Stimulated activated naive CD8-positive, alpha-beta T cell treated with anti-CD3 and anti-CD28 coated beads, Interleukin-15, amount 100 ng/mL, for 72 hours (primary cell): ENCODE measurements around the gene EIF4EBP3.

Experiments used
- ATAC-seq: fragments of 150-1000 bp; cut with Tn5 transposase; 2 replicates; pipeline ENCODE4 v1.10.0; 2021; ENCODE audit warnings: mild to moderate bottlenecking, moderate library complexity
- DNase-seq, 2 donors: peaks; one replicate each; pipeline ENCODE4 v3.0.0; 2021 to 2022
- H3K27ac Mint-ChIP-seq, 2 donors: one replicate each; pipeline ENCODE4 v1.8.0; 2022; ENCODE audit warnings: mild to moderate bottlenecking in 2 of 2, mixed read lengths in 2 of 2, moderate library complexity in 2 of 2
- H3K27me3 Mint-ChIP-seq: one replicate; pipeline ENCODE4 v1.8.0; 2022; ENCODE audit warnings: mixed read lengths
- H3K4me1 Mint-ChIP-seq: one replicate; pipeline ENCODE4 v1.8.0; 2022; ENCODE audit warnings: mild to moderate bottlenecking, mixed read lengths
- H3K4me3 Mint-ChIP-seq, 2 donors: one replicate each; pipeline ENCODE4 v1.8.0; 2022; ENCODE audit warnings: mild to moderate bottlenecking in 2 of 2, mixed read lengths in 2 of 2, moderate library complexity in 1 of 2
- H3K9me3 Mint-ChIP-seq, 2 donors: one replicate each; pipeline ENCODE4 v1.8.0; 2022; ENCODE audit warnings: mixed read lengths in 2 of 2

EIF4EBP3 gene

GRCh38 chr5:140547508-140548299 is at the start of gene EIF4EBP3:
Gene EIF4EBP3 (plus strand): TSS chr5:140547662. CDS start chr5:140547738, 76 bp downstream.
- Mint-ChIP-seq H3K4me1 (peaks cover 53% of the 10 kb centered on the region), H3K27me3 (no peaks in the 10 kb centered on the region), H3K9me3 (no peaks in the 10 kb centered on the region), H3K27ac (peak within 1 kb of the TSS; percentile 96 to 99), H3K4me3 (peak within 1 kb of the TSS; percentile 94 to 95)
- ATAC-seq = peak; percentile 96
- peak; percentile 81 to 88 for DNase-seq

GRCh38 chr5:140497897-140498296 is 49.6 kb upstream of the EIF4EBP3 start:
- no peak overlapping the region for H3K4me3 Mint-ChIP-seq
- DNase-seq (no peak), ATAC-seq (no peak)
- no peak overlapping the region for H3K27ac Mint-ChIP-seq
- no peaks in the 10 kb centered on the region for H3K9me3 Mint-ChIP-seq
- H3K27me3 Mint-ChIP-seq = no peaks in the 10 kb centered on the region
- H3K4me1 Mint-ChIP-seq = no peaks in the 10 kb centered on the region

GRCh38 chr5:140498591-140498990 is 48.9 kb upstream of the EIF4EBP3 start:
- ATAC-seq (no peak), DNase-seq (no peak)
- Mint-ChIP-seq H3K9me3 (no peaks in the 10 kb centered on the region), H3K27ac (no peak overlapping the region), H3K4me3 (no peak overlapping the region), H3K27me3 (no peaks in the 10 kb centered on the region), H3K4me1 (no peaks in the 10 kb centered on the region)

GRCh38 chr5:140502834-140503233 is 44.6 kb upstream of the EIF4EBP3 start:
- H3K4me1 Mint-ChIP-seq = no peaks in the 10 kb centered on the region
- H3K27me3 Mint-ChIP-seq = no peaks in the 10 kb centered on the region
- no peak for ATAC-seq
- H3K27ac Mint-ChIP-seq = no peak overlapping the region
- H3K4me3 Mint-ChIP-seq = no peak overlapping the region
- DNase-seq = no peak
- no peaks in the 10 kb centered on the region for H3K9me3 Mint-ChIP-seq

- H3K9me3 Mint-ChIP-seq = no peaks in the 10 kb centered on the region
- H3K27me3 Mint-ChIP-seq = no peaks in the 10 kb centered on the region
- H3K27ac Mint-ChIP-seq = no peak overlapping the region
- no peaks in the 10 kb centered on the region for H3K4me1 Mint-ChIP-seq
- DNase-seq (no peak), ATAC-seq (no peak)
- H3K4me3 Mint-ChIP-seq = no peak overlapping the region
These were observed 37.6 kb upstream of the EIF4EBP3 start for GRCh38 chr5:140509898-140510297.

GRCh38 chr5:140513124-140513523 is 34.3 kb upstream of the EIF4EBP3 start:
- H3K4me1 Mint-ChIP-seq = no peaks in the 10 kb centered on the region
- no peak for ATAC-seq
- DNase-seq = no peak
- no peaks in the 10 kb centered on the region for H3K9me3 Mint-ChIP-seq
- H3K27ac Mint-ChIP-seq = no peak overlapping the region
- H3K4me3 Mint-ChIP-seq = no peak overlapping the region
- no peaks in the 10 kb centered on the region for H3K27me3 Mint-ChIP-seq

- no peaks in the 10 kb centered on the region for H3K9me3 Mint-ChIP-seq
- no peak for ATAC-seq
- H3K4me3 Mint-ChIP-seq = no peak overlapping the region
- no peak for DNase-seq
- H3K27ac Mint-ChIP-seq = no peak overlapping the region
- H3K27me3 Mint-ChIP-seq = no peaks in the 10 kb centered on the region
- no peaks in the 10 kb centered on the region for H3K4me1 Mint-ChIP-seq
These were observed 23.5 kb upstream of the EIF4EBP3 start for GRCh38 chr5:140524003-140524402.

GRCh38 chr5:140540227-140540626 is 7.2 kb upstream of the EIF4EBP3 start:
- Mint-ChIP-seq H3K27ac (no peak overlapping the region), H3K4me1 (peaks cover 6% of the 10 kb centered on the region), H3K27me3 (no peaks in the 10 kb centered on the region), H3K9me3 (no peaks in the 10 kb centered on the region), H3K4me3 (no peak overlapping the region)
- no peak for DNase-seq
- ATAC-seq = no peak

GRCh38 chr5:140542972-140543371 is 4.5 kb upstream of the EIF4EBP3 start:
- no peak overlapping the region for H3K4me3 Mint-ChIP-seq

GRCh38 chr5:140544986-140545385 is 2.5 kb upstream of the EIF4EBP3 start:
- no peak for ATAC-seq
- H3K27ac Mint-ChIP-seq = no peak overlapping the region
- H3K27me3 Mint-ChIP-seq = no peaks in the 10 kb centered on the region
- peaks cover 34% of the 10 kb centered on the region for H3K4me1 Mint-ChIP-seq
- no peak for DNase-seq
- H3K9me3 Mint-ChIP-seq = no peaks in the 10 kb centered on the region
- H3K4me3 Mint-ChIP-seq = no peak overlapping the region

More at GRCh38 chr5:140542972-140543371, 4.5 kb upstream of the EIF4EBP3 start:
- ATAC-seq (no peak), DNase-seq (no peak)
- Mint-ChIP-seq H3K27me3 (no peaks in the 10 kb centered on the region), H3K9me3 (no peaks in the 10 kb centered on the region), H3K4me1 (peaks cover 14% of the 10 kb centered on the region), H3K27ac (no peak overlapping the region)

- Mint-ChIP-seq H3K27me3 (no peaks in the 10 kb centered on the region), H3K4me3 (no peak overlapping the region), H3K4me1 (peaks cover 40% of the 10 kb centered on the region), H3K9me3 (no peaks in the 10 kb centered on the region), H3K27ac (no peak overlapping the region)
- DNase-seq (no peak), ATAC-seq (no peak)
These were observed 1.9 kb upstream of the EIF4EBP3 start for GRCh38 chr5:140545606-140546005.

- H3K27ac Mint-ChIP-seq = peak overlapping the region; percentile 96 to 99
- DNase-seq = no peak
- no peaks in the 10 kb centered on the region for H3K27me3 Mint-ChIP-seq
- peak overlapping the region; percentile 94 to 95 for H3K4me3 Mint-ChIP-seq
- H3K9me3 Mint-ChIP-seq = no peaks in the 10 kb centered on the region
- no peak for ATAC-seq
- peaks cover 50% of the 10 kb centered on the region for H3K4me1 Mint-ChIP-seq
These were observed 483 bp upstream of the EIF4EBP3 start for GRCh38 chr5:140546851-140547507.

- ATAC-seq = peak; percentile 32
These were observed 832 bp downstream of the EIF4EBP3 start for GRCh38 chr5:140548300-140548688.

GRCh38 chr5:140548791-140549190 is 1.3 kb downstream of the EIF4EBP3 start:
- Mint-ChIP-seq H3K4me1 (peaks cover 64% of the 10 kb centered on the region), H3K27ac (peak overlapping the region; percentile 43 to 96), H3K27me3 (no peaks in the 10 kb centered on the region), H3K4me3 (peak overlapping the region; percentile 94 to 95), H3K9me3 (no peaks in the 10 kb centered on the region)
- no peak for DNase-seq
- ATAC-seq = no peak

More at GRCh38 chr5:140548300-140548688, 832 bp downstream of the EIF4EBP3 start:
- H3K4me1 Mint-ChIP-seq = peaks cover 59% of the 10 kb centered on the region
- no peaks in the 10 kb centered on the region for H3K9me3 Mint-ChIP-seq
- H3K4me3 Mint-ChIP-seq = peak overlapping the region; percentile 94 to 95
- no peak for DNase-seq
- H3K27ac Mint-ChIP-seq = peak overlapping the region; percentile 96 to 99
- no peaks in the 10 kb centered on the region for H3K27me3 Mint-ChIP-seq

GRCh38 chr5:140549237-140550144 is 2.0 kb downstream of the EIF4EBP3 start:
- H3K4me3 Mint-ChIP-seq = peak overlapping the region; percentile 63 to 94
- peaks cover 71% of the 10 kb centered on the region for H3K4me1 Mint-ChIP-seq
- no peaks in the 10 kb centered on the region for H3K27me3 Mint-ChIP-seq
- ATAC-seq = no peak
- H3K9me3 Mint-ChIP-seq = no peaks in the 10 kb centered on the region
- peak overlapping the region; percentile 29 to 34 for H3K27ac Mint-ChIP-seq
- no peak for DNase-seq
